Trophoblast cell (in vitro differentiated cells and primary cell): Measurements from ENCODE around the gene SDR42E1.

Experiments used
- DNase-seq, 2 donors: peaks; one replicate each; pipeline ENCODE4 v3.0.0-alpha.2; 2016
- H2AFZ ChIP-seq: 2 replicates; pipeline ENCODE4 v1.6.1; 2013; ENCODE audit warnings: low read length, moderate library complexity, mild to moderate bottlenecking; ENCODE audit not compliant: insufficient read depth, poor library complexity
- H2AK5ac ChIP-seq: 2 replicates; pipeline ENCODE4 v1.6.1; 2013; ENCODE audit warnings: mild to moderate bottlenecking, low read length
- H2BK120ac ChIP-seq: 2 replicates; pipeline ENCODE4 v1.6.1; 2013; ENCODE audit warnings: low read length, mild to moderate bottlenecking, moderate library complexity; ENCODE audit not compliant: insufficient read depth, poor library complexity
- H2BK12ac ChIP-seq: 2 replicates; pipeline ENCODE4 v1.6.1; 2013; ENCODE audit warnings: mild to moderate bottlenecking, low read length, moderate library complexity
- H2BK5ac ChIP-seq: 2 replicates; pipeline ENCODE4 v1.6.1; 2013; ENCODE audit warnings: low read length, low read depth, moderate library complexity, mild to moderate bottlenecking; ENCODE audit not compliant: poor library complexity
- H3K14ac ChIP-seq: 2 replicates; pipeline ENCODE4 v1.6.1; 2013; ENCODE audit warnings: mild to moderate bottlenecking, low read length
- H3K18ac ChIP-seq: 2 replicates; pipeline ENCODE4 v1.6.1; 2013; ENCODE audit warnings: mild to moderate bottlenecking, low read length
- H3K23ac ChIP-seq: 2 replicates; pipeline ENCODE4 v1.6.1; 2013; ENCODE audit warnings: low read length
- H3K27ac ChIP-seq: 2 replicates; pipeline ENCODE4 v1.5.1; 2013; ENCODE audit warnings: low read depth, mild to moderate bottlenecking, inconsistent platforms, low read length, moderate library complexity
- H3K27me3 ChIP-seq: 2 replicates; pipeline ENCODE4 v1.6.1; 2013; ENCODE audit warnings: inconsistent platforms, mild to moderate bottlenecking, low read length, moderate library complexity; ENCODE audit not compliant: insufficient read depth
- H3K36me3 ChIP-seq, 2 experiments: 1 replicate in 1 of 2; 2 replicates in 1 of 2; pipeline ENCODE4 v1.6.1; 2013; ENCODE audit warnings: low read length in 2 of 2, mild to moderate bottlenecking in 2 of 2, moderate library complexity in 1 of 2; ENCODE audit not compliant: insufficient read depth in 2 of 2, control insufficient read depth in 1 of 2
- H3K4ac ChIP-seq: 2 replicates; pipeline ENCODE4 v1.6.1; 2013; ENCODE audit warnings: low read depth, mild to moderate bottlenecking, low read length, moderate library complexity
- H3K4me1 ChIP-seq, 2 experiments: 1 replicate in 1 of 2; 2 replicates in 1 of 2; pipeline ENCODE4 v1.6.1; 2013; ENCODE audit warnings: low read length in 2 of 2, mild to moderate bottlenecking in 2 of 2, moderate library complexity in 1 of 2; ENCODE audit not compliant: insufficient read depth in 2 of 2, control insufficient read depth in 1 of 2
- H3K4me2 ChIP-seq: 2 replicates; pipeline ENCODE4 v1.6.1; 2013; ENCODE audit warnings: inconsistent platforms, mild to moderate bottlenecking, low read length, moderate library complexity
- H3K4me3 ChIP-seq: 2 replicates; pipeline ENCODE4 v1.5.1; 2013; ENCODE audit warnings: mild to moderate bottlenecking, low read depth, low read length, inconsistent platforms
- H3K79me1 ChIP-seq: one replicate; pipeline ENCODE4 v1.6.1; 2013; ENCODE audit warnings: low read length
- H3K79me2 ChIP-seq: 2 replicates; pipeline ENCODE4 v1.6.1; 2013; ENCODE audit warnings: low read length, mild to moderate bottlenecking; ENCODE audit not compliant: control insufficient read depth, insufficient read depth, poor library complexity
- H3K9ac ChIP-seq: 2 replicates; pipeline ENCODE4 v1.6.1; 2013; ENCODE audit warnings: mild to moderate bottlenecking, low read length
- H3K9me3 ChIP-seq: 2 replicates; pipeline ENCODE4 v1.6.1; 2013; ENCODE audit warnings: low read depth, mild to moderate bottlenecking, control low read depth, inconsistent platforms, low read length; ENCODE audit not compliant: insufficient read depth
- H4K12ac ChIP-seq: 2 replicates; pipeline ENCODE4 v1.6.1; 2013; ENCODE audit warnings: low read depth, mild to moderate bottlenecking, low read length, moderate library complexity
- H4K8ac ChIP-seq: 2 replicates; pipeline ENCODE4 v1.6.1; 2013; ENCODE audit warnings: low read depth, mild to moderate bottlenecking, low read length, moderate library complexity
- H4K91ac ChIP-seq: one replicate; pipeline ENCODE4 v1.6.1; 2013; ENCODE audit warnings: low read depth, mild to moderate bottlenecking, low read length, moderate library complexity
- WGBS: extraction: QIAGEN DNeasy Blood & Tissue Kit; methylation state at CpG from one replicate; pipeline ENCODE4 v1.1.7; 2013; ENCODE audit warnings: missing lambda C conversion rate; ENCODE audit not compliant: insufficient read length, insufficient coverage; ENCODE audit errors: extremely low coverage; 5-methylcytosine and 5-hydroxymethylcytosine counted together

The SDR42E1 gene

GRCh38 chr16:81946206-81946605, 65.1 kb downstream of the SDR42E1 start:
- Histone ChIP-seq H3K4ac (no peak overlapping the region), H4K91ac (no peak overlapping the region), H3K4me3 (no peak overlapping the region)

GRCh38 chr16:81945665-81946064, 65.6 kb downstream of the SDR42E1 start:
- no peak overlapping the region for H2BK12ac ChIP-seq
- H2AFZ ChIP-seq: no peak overlapping the region
- H3K9ac ChIP-seq: no peak overlapping the region
- no peaks in the 10 kb centered on the region for H3K79me2 ChIP-seq
- no peaks in the 10 kb centered on the region for H3K79me1 ChIP-seq
- no peak overlapping the region for H3K4ac ChIP-seq
- no peaks in the 10 kb centered on the region for H3K27me3 ChIP-seq
- H3K4me1 ChIP-seq: no peaks in the 10 kb centered on the region
- H3K4me3 ChIP-seq: no peak overlapping the region
- H4K8ac ChIP-seq: no peak overlapping the region
- H2BK5ac ChIP-seq: no peak overlapping the region
- no peak overlapping the region for H3K27ac ChIP-seq
- H3K4me2 ChIP-seq: no peak overlapping the region
- no peak for DNase-seq
- H3K9me3 ChIP-seq: no peaks in the 10 kb centered on the region
- no peak overlapping the region for H2BK120ac ChIP-seq
- no peak overlapping the region for H3K14ac ChIP-seq
- no peaks in the 10 kb centered on the region for H3K36me3 ChIP-seq
- H3K18ac ChIP-seq: no peak overlapping the region
- H3K23ac ChIP-seq: no peak overlapping the region
- no peak overlapping the region for H4K91ac ChIP-seq
- H2AK5ac ChIP-seq: no peak overlapping the region
- no peak overlapping the region for H4K12ac ChIP-seq
- no CpG with 5 or more reads among the region's 1 CpG for WGBS

More at GRCh38 chr16:81946206-81946605, 65.1 kb downstream of the SDR42E1 start:
- no peaks in the 10 kb centered on the region for H3K4me1 ChIP-seq
- H2BK5ac ChIP-seq: no peak overlapping the region
- DNase-seq: no peak
- no peak overlapping the region for H3K4me2 ChIP-seq
- no peak overlapping the region for H2BK12ac ChIP-seq
- H3K9ac ChIP-seq: no peak overlapping the region
- no peak overlapping the region for H4K12ac ChIP-seq
- no peaks in the 10 kb centered on the region for H3K27me3 ChIP-seq
- H3K9me3 ChIP-seq: no peaks in the 10 kb centered on the region
- H3K79me2 ChIP-seq: no peaks in the 10 kb centered on the region
- no peak overlapping the region for H3K18ac ChIP-seq
- H3K79me1 ChIP-seq: no peaks in the 10 kb centered on the region
- H2BK120ac ChIP-seq: no peak overlapping the region
- H4K8ac ChIP-seq: no peak overlapping the region
- H3K23ac ChIP-seq: no peak overlapping the region
- H2AK5ac ChIP-seq: no peak overlapping the region
- no peak overlapping the region for H2AFZ ChIP-seq
- no peak overlapping the region for H3K27ac ChIP-seq
- no CpG with 5 or more reads among the region's 5 CpGs for WGBS
- H3K36me3 ChIP-seq: no peaks in the 10 kb centered on the region
- H3K14ac ChIP-seq: no peak overlapping the region

DNA sequence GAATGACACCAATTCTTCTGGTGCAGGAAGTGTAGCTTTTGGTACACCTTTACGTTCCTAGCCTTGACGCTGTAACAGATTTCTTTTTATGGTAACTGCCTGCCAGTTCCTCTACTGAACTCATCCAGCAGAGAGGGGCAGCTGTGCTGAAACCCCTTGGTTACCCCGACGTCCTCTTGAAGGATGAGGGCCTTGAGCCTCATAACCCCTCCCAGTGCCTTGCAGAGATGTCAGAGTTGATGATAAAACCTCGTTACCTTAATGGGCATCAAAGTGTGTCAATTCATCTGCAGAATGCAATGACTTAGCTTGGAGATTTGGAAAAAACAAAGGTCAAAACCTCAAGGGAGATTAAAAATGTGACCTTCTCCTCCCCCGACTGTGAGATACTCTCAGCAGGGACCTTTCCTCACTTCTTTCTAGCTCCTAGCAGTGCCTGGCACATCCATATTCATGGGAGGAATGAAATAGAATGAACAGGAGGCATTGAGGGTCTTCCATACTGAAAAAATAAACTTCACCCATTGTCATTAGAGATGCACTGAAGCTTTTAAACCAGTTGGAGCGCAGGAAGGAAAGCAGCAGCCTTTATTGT, 69.2 kb downstream of the SDR42E1 start:
- Histone ChIP-seq H3K14ac (no peak overlapping the region), H3K4me3 (no peak overlapping the region), H3K4me1 (no peaks in the 10 kb centered on the region), H3K79me2 (no peaks in the 10 kb centered on the region), H3K4ac (no peak overlapping the region), H3K27me3 (no peaks in the 10 kb centered on the region), H2AK5ac (no peak overlapping the region), H3K79me1 (no peaks in the 10 kb centered on the region), H3K27ac (no peak overlapping the region), H2BK5ac (no peak overlapping the region), H4K91ac (no peak overlapping the region), H2AFZ (no peak overlapping the region), H3K23ac (no peak overlapping the region), H4K8ac (no peak overlapping the region), H3K36me3 (no peaks in the 10 kb centered on the region), H3K4me2 (no peak overlapping the region), H2BK120ac (no peak overlapping the region), H3K9me3 (no peaks in the 10 kb centered on the region), H3K18ac (no peak overlapping the region), H4K12ac (no peak overlapping the region), H2BK12ac (no peak overlapping the region), H3K9ac (no peak overlapping the region)
- WGBS: no CpG with 5 or more reads among the region's 7 CpGs
- DNase-seq: no peak

DNA sequence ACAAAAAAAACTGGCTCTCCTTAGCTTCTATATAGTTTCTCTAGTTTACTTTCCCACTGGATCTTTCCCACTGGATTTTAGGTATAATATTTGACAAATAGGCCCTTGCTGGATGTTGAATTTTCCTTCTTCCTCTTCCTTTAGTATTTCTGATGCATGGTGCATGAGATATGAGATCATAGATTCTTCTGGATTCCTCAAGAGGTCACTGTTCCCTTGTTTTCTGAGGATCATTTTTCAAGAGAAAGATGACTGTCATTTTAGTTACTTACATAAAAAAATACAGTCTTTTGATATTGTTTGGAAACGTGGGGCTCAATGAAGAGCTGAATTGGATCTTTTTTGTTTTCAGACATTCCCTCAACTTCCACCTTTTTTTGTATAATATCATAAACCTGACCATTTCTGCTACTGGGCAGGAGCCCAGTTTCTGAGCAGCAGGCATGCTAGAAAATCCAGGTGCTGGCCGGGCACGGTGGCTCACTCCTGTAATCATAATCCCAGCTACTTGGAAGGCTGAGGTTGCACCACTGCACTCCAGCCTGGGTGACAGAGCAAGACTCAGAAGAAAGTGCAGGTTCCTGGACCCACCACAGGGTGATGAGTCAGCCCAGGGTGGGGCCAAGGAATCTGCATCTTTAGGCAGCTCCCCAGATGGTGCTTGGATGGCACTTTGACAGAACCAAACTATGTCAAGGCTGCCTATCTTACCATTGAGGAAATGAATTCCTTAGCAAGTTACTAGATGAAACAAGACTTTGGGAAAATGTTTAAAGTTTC, 70.3 kb downstream of the SDR42E1 start:
- Histone ChIP-seq H3K79me2 (no peaks in the 10 kb centered on the region), H3K27me3 (no peaks in the 10 kb centered on the region), H3K14ac (no peak overlapping the region), H3K4me2 (no peak overlapping the region), H2BK5ac (no peak overlapping the region), H3K79me1 (no peaks in the 10 kb centered on the region), H2AK5ac (no peak overlapping the region), H3K36me3 (no peaks in the 10 kb centered on the region), H3K9ac (no peak overlapping the region), H2AFZ (no peak overlapping the region), H3K4me1 (no peaks in the 10 kb centered on the region), H4K8ac (no peak overlapping the region), H3K4me3 (no peak overlapping the region), H2BK12ac (no peak overlapping the region), H3K27ac (no peak overlapping the region), H3K23ac (no peak overlapping the region), H4K12ac (no peak overlapping the region), H3K9me3 (no peaks in the 10 kb centered on the region), H3K18ac (no peak overlapping the region), H3K4ac (no peak overlapping the region), H4K91ac (no peak overlapping the region), H2BK120ac (no peak overlapping the region)
- DNase-seq: peak in 1 of 2 donors; percentile 48
- no CpG with 5 or more reads among the region's 3 CpGs for WGBS
